ENCODE results near the gene PGAP1.

PGAP1 gene

DNA sequence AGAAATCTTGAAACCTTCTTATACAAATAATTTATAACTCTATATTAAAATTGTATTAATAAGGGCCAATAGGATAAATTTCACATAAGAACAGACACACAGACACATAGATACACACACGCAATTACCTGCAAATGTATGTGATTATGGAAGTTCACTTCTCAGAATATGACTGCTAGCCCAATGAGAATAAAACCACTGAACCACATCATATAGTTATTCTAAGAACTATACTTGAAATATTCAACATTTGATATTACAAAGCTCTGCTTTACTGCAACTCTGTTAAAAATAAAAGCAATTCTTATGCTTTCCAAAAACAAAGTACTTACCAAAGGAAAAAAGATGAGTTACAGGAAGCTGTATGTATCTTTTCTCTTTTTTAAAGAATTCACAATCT is 51.1 kb downstream of the PGAP1 start:
- DNase-seq: no peak

GRCh38 chr2:196873511-196873910 is 53.0 kb downstream of the PGAP1 start:
- no peak for DNase-seq

DNA sequence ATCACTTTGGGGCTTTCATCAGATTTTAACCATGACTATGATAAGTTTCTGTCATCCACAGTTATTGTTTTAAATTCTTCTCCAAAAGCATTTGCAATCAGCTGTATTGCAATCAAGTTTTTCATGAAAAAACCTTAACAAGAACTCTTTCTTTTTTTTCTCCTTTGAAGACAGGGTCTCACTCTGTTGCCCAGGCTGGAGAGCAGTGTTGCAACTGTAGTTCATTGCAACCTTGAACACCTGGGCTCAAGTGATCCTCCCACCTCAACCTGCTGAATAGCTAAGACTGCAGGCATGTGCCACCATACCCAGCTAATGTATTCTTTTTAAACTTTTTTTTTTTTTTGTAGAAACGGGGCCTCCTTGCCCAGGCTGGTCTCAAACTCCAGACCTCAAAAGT is 71.9 kb downstream of the PGAP1 start:
- no peak for DNase-seq

DNA sequence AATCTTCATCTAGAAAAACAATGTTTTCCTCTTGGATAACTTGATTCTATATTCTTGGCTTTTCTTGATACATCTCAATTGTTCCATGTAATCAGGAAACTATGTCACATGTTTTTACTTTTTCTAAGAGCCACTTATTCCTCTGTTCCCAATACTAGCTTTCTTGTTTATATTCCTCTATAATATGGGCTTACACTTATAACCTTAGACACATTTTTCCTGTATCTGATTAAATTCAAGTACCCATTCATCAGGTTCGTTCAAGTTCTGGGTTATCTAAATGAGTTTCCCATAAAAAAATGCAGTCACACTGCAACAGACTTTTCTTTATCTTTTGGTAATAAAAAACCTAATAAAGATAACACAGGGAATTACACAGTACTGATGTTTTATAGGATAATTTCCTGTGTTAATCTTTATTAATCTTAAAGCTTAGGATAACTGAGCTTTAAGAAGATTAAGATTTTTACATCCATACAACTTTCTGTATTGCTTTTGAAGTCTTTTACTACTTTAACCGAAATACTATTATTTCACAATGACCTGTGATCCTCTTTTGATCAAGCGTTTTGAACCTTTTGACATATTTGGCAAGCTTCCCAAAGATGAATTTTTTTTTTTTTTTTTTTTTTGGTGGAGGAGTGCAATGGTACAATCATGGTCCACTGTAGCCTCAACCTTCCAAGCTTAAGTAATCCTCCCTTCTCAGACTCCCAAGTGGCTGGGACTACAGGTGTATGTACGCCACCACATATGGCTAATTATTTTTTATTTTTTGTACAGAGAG is 73.0 kb downstream of the PGAP1 start:
- no peak for DNase-seq

- no peak for DNase-seq
Measured at GRCh38 chr2:196851088-196851487, 75.4 kb downstream of the PGAP1 start.

- no peak for DNase-seq
Measured at GRCh38 chr2:196849895-196850294, 76.6 kb downstream of the PGAP1 start.

DNA sequence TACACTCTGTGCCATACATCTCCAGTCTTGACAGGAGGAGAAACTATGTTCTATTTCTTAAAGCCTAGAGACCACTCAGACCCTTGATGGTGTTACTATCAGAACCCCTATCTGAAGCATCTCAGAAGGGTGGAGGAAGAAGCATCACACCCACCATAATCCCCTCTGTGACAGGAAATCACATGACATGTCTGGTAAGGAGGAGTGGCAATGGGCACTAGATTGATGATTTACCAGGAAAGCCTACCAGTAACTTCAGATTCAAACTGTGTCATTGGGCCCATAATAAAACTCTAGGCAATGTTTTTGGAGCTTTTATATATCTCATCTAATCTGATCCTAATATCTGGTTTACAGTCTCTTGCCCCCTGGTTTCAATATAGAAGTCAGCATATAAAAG is 80.2 kb downstream of the PGAP1 start:
- no peak for DNase-seq

DNA sequence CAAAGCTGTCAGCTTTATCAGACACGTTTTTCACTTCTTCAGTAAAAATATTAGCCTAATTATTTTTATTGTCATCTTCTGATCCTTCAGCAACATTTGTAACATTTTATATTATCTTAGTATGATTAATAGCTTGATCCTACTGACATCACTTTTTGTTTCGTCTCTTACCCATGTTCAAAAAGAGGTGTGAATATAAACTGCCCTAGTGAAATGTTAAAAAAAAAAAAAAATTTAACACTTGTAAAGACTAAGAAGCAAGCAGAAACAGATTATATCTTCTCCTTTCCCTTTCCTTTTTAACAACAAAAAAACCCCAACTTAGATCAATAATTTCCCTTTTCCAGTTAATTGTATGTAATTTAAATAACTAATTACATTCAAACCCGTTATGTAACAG is 81.1 kb downstream of the PGAP1 start:
- DNase-seq: no peak

- DNase-seq: no peak
Measured at GRCh38 chr2:196840171-196840570, 86.3 kb downstream of the PGAP1 start.

DNA sequence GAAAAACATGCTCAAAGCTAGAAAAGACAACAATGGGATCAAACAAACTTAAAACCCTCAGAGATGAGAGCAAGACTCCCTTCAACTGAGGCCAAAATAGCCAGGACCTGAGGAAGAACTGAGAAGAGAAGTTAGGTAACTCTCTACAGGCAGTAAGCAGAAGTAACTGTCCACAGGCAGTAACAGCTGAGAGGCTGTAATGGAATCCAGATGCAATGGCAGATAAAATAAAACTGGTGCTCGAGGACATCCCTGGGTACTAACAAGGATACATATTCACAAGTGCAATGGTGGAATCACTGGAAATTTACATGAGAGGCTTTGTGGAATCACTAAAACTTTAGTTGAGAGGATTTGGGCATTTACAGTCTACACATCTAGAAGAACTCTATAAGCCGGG is 86.9 kb downstream of the PGAP1 start:
- DNase-seq: no peak

DNA sequence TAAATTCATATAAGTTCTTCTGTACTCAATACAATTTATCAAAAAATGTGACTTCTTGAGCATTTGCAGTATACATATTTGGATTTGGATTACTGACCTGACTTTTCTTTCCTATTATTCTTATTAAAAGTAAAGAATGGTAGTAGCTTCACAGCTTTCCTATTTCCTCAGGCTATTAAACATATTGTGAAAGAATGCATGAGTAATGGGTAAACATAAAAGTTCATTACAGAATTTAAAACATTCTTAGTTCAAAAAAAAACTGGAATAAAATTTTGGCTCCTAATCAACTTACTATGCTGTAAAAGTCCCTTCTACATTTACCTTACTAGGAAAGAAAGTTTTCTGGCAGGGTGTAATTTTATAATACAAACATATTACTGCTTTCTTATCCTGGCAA is 90.1 kb downstream of the PGAP1 start:
- no peak for DNase-seq

- no peak for DNase-seq
Measured at GRCh38 chr2:196830701-196831100, 95.8 kb downstream of the PGAP1 start.

DNA sequence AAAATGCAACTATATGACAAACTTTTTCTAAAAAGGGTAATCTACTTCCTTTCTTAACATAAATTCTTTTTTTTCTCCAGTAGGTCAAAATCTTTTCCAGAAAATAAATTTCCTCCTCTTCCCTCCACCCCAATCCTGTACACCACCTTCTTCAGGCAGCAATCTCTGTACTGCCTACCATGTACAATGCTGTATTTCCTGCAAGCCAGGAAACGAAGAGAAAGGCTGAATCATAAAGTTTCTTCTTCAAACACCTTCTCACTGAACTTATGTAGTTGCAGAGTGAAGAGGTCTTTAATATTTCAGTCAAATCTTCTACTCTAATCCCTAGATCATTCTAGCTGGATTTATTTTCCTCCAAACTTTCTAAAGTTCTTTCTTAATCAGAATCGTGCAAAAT is 99.2 kb downstream of the PGAP1 start:
- no peak for DNase-seq

DNA sequence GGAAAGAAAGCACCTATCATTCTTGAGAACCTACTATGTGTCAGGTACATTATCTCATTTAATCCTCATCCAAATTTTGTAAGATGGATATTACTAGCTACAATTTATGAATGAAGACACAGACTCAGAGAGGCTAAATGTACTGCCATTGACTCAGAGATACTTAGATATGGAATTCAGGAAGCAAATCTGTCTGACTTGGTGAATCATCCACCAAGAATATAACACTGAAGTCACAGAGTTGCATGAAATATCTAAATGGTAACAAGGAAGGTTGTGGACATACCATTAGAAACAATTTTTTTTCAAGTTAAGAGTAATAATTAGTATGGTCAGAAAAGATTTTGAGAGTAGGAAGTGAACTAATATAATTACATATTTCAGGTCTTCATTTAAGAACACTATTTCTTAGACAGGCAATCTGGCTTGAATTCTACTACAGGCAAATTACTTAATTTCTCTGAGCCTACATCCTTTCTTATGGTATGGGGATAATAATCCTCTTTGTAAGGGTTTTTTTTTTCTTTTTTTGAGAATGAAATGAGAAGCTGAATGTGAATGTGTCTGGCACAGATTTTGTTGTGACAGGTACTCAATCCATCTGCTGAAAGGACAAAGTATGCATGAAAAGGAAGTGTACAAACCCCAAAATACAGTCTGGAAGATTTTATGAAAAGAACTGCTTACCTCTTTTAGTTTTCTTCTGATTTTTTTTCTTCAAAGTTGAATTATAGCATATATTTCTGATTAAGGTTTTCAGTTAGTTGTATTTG is 102.6 kb downstream of the PGAP1 start:
- DNase-seq: no peak

DNA sequence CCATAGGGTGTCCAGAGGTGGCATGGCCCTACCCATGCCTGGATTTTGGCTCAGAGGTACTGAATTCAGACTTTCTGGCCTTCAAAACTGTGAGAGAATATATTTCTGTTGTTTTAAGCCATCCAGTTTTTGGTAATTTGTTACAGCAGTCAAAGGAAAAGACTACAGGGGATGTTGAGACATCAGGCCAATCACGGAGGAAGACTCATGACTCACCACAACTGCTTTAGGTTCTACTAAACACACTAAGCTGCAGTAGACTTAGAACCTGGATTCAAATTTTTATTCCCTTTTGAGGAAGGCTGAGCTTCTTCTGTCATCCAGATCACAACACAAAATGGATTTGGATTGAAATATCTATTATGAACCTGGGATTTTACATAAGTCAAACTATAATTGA is 105.3 kb downstream of the PGAP1 start:
- DNase-seq: no peak

DNA sequence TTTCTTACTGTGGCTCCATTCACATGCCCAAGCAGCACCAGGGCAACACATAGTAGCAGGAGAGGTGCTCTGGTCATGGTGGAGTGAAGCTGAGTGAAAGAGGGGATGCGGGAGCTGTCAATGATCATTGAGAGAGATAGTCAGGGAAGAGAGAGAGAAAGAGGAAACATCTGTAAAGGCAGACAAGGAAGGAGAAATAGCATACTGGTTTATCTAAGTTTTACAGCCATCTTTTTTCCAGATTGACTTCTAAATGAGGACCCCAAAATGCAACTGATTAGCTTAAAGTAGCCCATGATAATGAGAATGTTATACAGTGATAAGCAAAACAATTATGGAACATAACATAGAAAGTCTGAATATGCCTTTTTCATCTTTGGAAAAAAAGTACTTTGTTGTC is 117.2 kb downstream of the PGAP1 start, which contains the start of gene C2orf66:
TSS of gene C2orf66 (minus strand) at position 96 of the 400 bp plus-strand sequence. CDS start at position 77, 19 bp downstream.
- DNase-seq: no peak

- DNase-seq: no peak
Measured at GRCh38 chr2:196808083-196808665, 118.3 kb downstream of the PGAP1 start.

- no peak for DNase-seq
Measured at GRCh38 chr2:196804381-196804780, 122.1 kb downstream of the PGAP1 start.

- DNase-seq: no peak
Measured at GRCh38 chr2:196802401-196802800, 124.1 kb downstream of the PGAP1 start.

DNA sequence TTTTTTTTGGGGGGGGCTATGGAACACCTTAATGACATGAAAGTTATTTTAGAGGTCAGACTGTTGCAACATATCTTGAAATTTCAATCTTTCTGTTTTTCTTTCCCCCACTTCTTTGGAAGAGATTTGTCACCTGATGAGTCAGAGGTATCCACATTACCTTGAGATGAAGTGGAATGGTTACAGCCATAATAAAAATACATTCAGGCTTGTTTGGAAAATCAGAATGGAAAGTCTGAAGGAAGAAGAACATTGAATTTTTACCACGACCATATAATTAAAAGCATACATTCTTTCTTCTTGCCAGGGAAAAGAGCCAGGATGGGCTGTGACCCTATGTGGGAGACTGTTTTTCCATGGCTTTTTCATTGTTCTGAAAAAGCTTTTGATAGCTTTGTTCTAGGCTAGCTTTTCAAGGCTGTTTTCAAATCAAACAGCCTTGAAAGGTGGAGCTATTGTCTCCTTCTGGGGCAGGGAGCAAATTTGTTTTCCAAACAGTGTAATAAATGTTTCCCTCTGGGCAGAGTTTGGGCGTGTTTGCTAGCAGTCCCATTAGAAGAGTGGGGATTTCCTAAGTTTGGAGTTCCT is 124.7 kb downstream of the PGAP1 start:
- no peak for DNase-seq

DNA sequence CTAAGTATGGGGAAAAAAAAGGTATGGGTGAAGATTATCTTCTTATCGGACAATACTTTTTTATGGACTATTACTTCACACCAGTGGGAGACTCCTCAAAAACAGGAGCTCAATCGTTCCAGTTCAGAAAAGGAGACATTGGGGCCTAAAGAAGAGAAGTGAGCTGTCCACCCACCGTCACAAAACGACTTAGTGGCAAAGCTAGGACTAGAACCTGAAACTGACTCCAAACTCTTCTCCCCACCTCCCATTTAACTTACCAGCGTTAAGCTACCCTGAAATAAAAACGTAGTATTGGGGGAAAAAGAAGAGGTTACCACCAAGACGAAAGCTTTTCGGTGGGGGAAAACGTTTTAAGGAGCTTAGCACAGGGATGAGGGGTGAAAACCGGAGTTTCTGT is 127.5 kb downstream of the PGAP1 start:
- no peak for DNase-seq

GRCh38 chr2:196792865-196793264 is 133.6 kb downstream of the PGAP1 start:
- DNase-seq: no peak

- DNase-seq: no peak
Measured at GRCh38 chr2:196783431-196784094, 142.9 kb downstream of the PGAP1 start.

Measured in DMS79 (cell line).